Naive B cell (primary cell): Measurements from ENCODE around the gene WAS. TPM values are rescaled to one million over a fixed set of nuclear protein-coding genes. Genes with fewer than 3 reads are reported as not detected.
A peak's percentile ranks its signal among the peaks of the same experiment; 100 is the strongest.
"Not testable (repeated sequence)": the region's sequence is repeated elsewhere in the genome, so short reads cannot be mapped to it uniquely, and the experiment has no call there.

Source experiments
- ATAC-seq, 2 donors: fragments of 150-1000 bp; cut with Tn5 transposase; 2 replicates each; pipeline ENCODE4 v1.10.0; 2021; ENCODE audit warnings: low read depth in 2 of 2, mild to moderate bottlenecking in 2 of 2, moderate library complexity in 2 of 2
- DNase-seq: peaks from one replicate; pipeline ENCODE4 v3.0.0; 2022
- H3K27ac Mint-ChIP-seq, 6 donors: one replicate each; pipeline ENCODE4 v1.8.0; 2020 to 2022; ENCODE audit warnings: mild to moderate bottlenecking in 6 of 6, mixed read lengths in 6 of 6, moderate library complexity in 5 of 6, inconsistent platforms in 2 of 6
- H3K27me3 Mint-ChIP-seq, 3 donors: one replicate each; pipeline ENCODE4 v1.8.0; 2021 to 2022; ENCODE audit warnings: mixed read lengths in 3 of 3, mild to moderate bottlenecking in 1 of 3
- H3K36me3 Mint-ChIP-seq, 2 donors: one replicate each; pipeline ENCODE4 v1.8.0; 2020 to 2022; ENCODE audit warnings: mixed read lengths in 2 of 2, inconsistent platforms in 1 of 2, mild to moderate bottlenecking in 1 of 2
- H3K4me1 Mint-ChIP-seq, 3 donors: one replicate each; pipeline ENCODE4 v1.8.0; 2020 to 2022; ENCODE audit warnings: mixed read lengths in 3 of 3, inconsistent platforms in 1 of 3, mild to moderate bottlenecking in 1 of 3, moderate library complexity in 1 of 3
- H3K4me3 Mint-ChIP-seq, 8 donors: one replicate each; pipeline ENCODE4 v1.8.0; 2020 to 2022; ENCODE audit warnings: mild to moderate bottlenecking in 8 of 8, mixed read lengths in 8 of 8, moderate library complexity in 8 of 8, inconsistent platforms in 2 of 8
- H3K9me3 Mint-ChIP-seq, 7 donors: one replicate each; pipeline ENCODE4 v1.8.0; 2020 to 2022; ENCODE audit warnings: mixed read lengths in 7 of 7, mild to moderate bottlenecking in 5 of 7, inconsistent platforms in 2 of 7, moderate library complexity in 1 of 7
- polyA plus RNA-seq, 6 donors: library from polyadenylated mRNA; unstranded; fragments of 300-500 nt; fragmentation: Illumina TruSeq; gene quantifications; one replicate each; pipeline ENCODE4 v1.2.3, GENCODE V29; 2021; ENCODE audit warnings: low read depth in 6 of 6

The WAS gene
- 10 to 100 TPM; 12.7 to 27.8 (median 19.4) TPM for polyA plus RNA-seq

DNA sequence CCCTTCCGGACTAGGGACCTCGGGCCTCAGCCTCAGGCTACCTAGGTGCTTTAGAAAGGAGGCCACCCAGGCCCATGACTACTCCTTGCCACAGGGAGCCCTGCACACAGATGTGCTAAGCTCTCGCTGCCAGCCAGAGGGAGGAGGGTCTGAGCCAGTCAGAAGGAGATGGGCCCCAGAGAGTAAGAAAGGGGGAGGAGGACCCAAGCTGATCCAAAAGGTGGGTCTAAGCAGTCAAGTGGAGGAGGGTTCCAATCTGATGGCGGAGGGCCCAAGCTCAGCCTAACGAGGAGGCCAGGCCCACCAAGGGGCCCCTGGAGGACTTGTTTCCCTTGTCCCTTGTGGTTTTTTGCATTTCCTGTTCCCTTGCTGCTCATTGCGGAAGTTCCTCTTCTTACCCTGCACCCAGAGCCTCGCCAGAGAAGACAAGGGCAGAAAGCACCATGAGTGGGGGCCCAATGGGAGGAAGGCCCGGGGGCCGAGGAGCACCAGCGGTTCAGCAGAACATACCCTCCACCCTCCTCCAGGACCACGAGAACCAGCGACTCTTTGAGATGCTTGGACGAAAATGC is at the start of gene WAS:
TSS of gene WAS (plus strand) at position 389 of the 572 bp plus-strand sequence. CDS start at position 444, 55 bp downstream.
- Mint-ChIP-seq H3K27me3 (no peaks in the 10 kb centered on the region), H3K9me3 (peaks cover 0 to 4% (median 0%) of the 10 kb centered on the region in 7 donors), H3K4me3 (peak within 1 kb of the TSS; percentile 87 to 98 (median 94)), H3K36me3 (peaks cover 0 to 22% of the 10 kb centered on the region in 2 donors), H3K27ac (peak within 1 kb of the TSS; percentile 87 to 98 (median 92)), H3K4me1 (peaks cover 48 to 57% (median 51%) of the 10 kb centered on the region in 3 donors)
- DNase-seq (peak; percentile 54), ATAC-seq (peak; percentile 91 to 93)

DNA sequence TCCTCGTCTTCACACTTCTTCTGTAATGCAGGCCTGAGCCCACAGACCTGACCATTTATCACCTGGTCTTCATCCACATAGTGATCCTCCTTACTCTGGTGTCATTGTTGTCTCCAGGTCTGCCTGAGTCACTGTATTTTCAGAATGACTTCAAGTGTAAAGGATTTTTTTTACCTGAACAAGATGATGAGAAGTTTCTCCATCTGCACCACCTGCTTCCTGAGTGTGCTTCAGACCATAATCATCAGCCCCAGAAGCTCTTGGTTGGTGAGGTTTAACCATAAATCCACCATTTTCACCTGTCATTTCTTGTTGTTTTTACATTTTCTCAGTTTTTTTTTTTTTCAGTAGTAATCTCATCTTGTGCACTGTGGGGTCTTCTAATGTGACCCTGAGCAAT is 47.3 kb upstream of the WAS start:
- no peak overlapping the region for H3K4me3 Mint-ChIP-seq
- H3K4me1 Mint-ChIP-seq = peaks cover 0 to 7% (median 0%) of the 10 kb centered on the region in 3 donors
- H3K9me3 Mint-ChIP-seq = no peaks in the 10 kb centered on the region
- DNase-seq (no peak), ATAC-seq (no peak)
- H3K36me3 Mint-ChIP-seq = no peaks in the 10 kb centered on the region
- H3K27ac Mint-ChIP-seq = peak overlapping the region in 1 of 6 donors; percentile 68
- no peaks in the 10 kb centered on the region for H3K27me3 Mint-ChIP-seq

DNA sequence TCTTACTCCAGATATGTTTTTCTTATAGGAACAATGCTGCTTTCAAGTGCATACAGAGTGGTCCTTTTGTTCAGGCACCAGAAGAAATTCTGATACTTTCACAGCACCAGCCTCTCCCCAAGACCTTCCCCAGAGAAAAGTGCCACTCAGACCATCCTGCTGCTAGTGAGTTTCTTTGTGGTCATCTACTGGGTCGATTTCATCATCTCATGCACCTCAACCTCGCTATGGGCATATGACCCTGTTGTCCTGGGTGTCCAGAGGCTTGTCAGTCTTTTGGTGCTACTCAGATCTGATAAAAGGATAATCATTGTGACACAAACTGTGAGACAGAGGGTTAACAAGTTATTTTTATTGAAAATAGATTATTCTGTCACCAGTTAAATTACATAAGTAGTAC is 46.8 kb upstream of the WAS start:
- Mint-ChIP-seq H3K27me3 (no peaks in the 10 kb centered on the region), H3K4me1 (peaks cover 0 to 2% (median 0%) of the 10 kb centered on the region in 3 donors), H3K4me3 (no peak overlapping the region), H3K36me3 (no peaks in the 10 kb centered on the region), H3K9me3 (no peaks in the 10 kb centered on the region), H3K27ac (peak overlapping the region in 3 of 6 donors; percentile 9 to 74 (median 68))
- ATAC-seq = no peak
- DNase-seq = no peak

DNA sequence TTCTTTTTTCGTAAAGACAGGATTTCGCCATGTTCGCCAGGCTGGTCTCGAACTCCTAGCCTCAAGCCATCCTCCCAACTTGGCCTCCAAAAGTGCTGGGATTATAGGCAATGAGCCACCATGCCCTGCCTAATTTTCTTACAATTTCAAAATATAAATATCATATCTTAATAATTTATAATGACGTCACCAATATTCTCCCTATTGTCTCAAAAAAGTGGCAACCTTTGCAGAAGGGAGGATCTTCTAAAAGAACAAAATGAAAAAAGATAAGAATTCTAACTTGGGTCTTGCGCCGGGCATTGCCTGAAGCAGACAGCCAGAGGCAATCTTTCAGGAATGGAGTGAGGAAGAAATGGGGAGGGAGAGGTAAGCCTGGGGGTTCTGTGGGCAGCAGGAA is 37.9 kb upstream of the WAS start:
- no peaks in the 10 kb centered on the region for H3K36me3 Mint-ChIP-seq
- H3K27me3 Mint-ChIP-seq = no peaks in the 10 kb centered on the region
- no peak for DNase-seq
- no peaks in the 10 kb centered on the region for H3K9me3 Mint-ChIP-seq
- H3K4me1 Mint-ChIP-seq = no peaks in the 10 kb centered on the region
- H3K4me3 Mint-ChIP-seq = no peak overlapping the region
- H3K27ac Mint-ChIP-seq = no peak overlapping the region
- no peak for ATAC-seq

DNA sequence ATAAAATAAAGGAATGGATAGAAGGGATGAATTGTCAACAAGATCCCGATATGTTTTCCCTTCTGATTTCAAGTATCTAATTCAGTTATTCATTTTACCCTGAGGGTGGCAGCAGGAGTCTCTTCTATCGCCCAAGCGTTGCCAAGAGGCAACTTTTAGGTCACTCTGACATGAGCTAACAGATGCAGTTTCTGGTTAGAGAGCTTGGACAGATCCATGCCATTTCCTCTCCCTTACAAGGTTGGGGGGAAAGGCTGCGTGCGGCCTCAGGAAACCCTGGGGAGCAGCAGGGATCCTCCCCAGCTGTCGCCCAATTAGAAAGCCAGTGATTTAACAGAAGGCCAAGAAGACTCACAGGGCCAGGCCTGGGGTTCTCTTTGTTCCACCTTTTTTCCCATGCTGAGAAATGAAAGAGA is 35.3 kb upstream of the WAS start:
- Mint-ChIP-seq H3K36me3 (no peaks in the 10 kb centered on the region), H3K4me3 (no peak overlapping the region), H3K27ac (no peak overlapping the region), H3K27me3 (no peaks in the 10 kb centered on the region), H3K9me3 (peaks cover 0 to 2% (median 0%) of the 10 kb centered on the region in 7 donors), H3K4me1 (no peaks in the 10 kb centered on the region)
- ATAC-seq (peak; percentile 75 to 79), DNase-seq (peak; percentile 27)

DNA sequence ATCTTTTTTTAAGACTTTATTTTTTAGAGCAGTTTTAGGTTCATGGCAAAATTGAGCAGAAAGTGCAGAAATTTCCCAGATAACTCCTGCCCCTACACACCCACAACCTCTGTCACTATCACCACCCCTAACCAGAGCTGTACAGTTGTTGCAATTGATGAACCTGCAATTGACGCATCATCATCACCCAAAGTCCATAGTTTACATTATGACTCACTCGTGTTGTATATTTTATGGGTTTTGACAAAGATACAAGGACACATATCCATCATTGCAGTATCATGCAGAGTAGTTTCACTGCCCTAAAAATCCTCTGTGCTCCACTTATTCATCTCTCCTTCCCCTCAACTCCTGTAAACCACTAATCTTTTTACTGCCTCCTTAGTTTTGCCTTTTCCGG is 34.5 kb upstream of the WAS start:
- Mint-ChIP-seq H3K27ac (peak overlapping the region in 1 of 6 donors; percentile 10), H3K4me3 (no peak overlapping the region), H3K9me3 (peaks cover 0 to 2% (median 0%) of the 10 kb centered on the region in 7 donors), H3K4me1 (no peaks in the 10 kb centered on the region), H3K27me3 (peaks cover 0 to 6% (median 4%) of the 10 kb centered on the region in 3 donors), H3K36me3 (no peaks in the 10 kb centered on the region)
- ATAC-seq (no peak), DNase-seq (no peak)

DNA sequence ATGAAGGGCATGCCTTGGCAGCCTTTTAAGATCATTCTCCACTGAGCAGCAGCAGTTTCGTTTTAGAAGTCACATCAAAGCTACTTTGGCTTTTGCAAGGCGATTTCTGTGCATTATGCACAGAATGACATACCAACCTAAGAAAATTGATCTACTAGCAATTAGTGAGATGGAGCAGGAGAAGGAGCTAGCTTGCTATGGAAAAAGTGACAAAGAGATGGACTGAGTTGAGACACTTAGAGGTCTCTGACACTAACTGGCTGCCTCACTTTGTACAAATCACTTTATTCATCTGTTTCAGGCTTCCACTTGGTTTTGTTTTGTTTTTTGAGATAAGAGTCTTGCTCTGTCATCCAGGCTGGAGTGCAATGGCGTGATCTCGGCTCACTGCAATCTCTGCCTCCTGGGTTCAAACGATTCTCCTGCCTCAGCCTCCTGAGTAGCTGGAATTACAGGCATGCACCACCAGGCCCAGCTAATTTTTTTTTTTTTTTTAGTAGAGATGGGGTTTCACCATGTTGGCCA is 31.5 kb upstream of the WAS start:
- peaks cover 0 to 17% (median 6%) of the 10 kb centered on the region in 3 donors for H3K27me3 Mint-ChIP-seq
- H3K4me3 Mint-ChIP-seq, H3K36me3 Mint-ChIP-seq, ATAC-seq, DNase-seq, H3K27ac Mint-ChIP-seq, H3K4me1 Mint-ChIP-seq, H3K9me3 Mint-ChIP-seq: not testable (repeated sequence)

DNA sequence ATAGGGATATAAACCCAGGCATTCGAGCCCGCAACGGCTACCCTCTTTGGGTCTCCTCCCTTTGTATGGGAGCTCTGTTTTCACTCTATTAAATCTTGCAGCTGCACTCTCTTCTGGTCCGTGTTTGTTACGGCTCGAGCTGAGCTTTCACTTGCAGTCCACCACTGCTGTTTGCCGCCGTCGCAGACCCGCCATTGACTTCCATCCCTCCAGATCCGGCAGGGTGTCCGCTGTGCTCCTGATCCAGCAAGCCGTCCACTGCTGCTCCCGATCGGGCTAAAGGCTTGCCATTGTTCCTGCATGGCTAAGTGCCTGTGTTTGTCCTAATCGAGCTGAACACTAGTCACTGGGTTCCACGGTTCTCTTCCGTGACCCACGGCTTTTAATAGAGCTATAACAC is 28.9 kb upstream of the WAS start:
- not testable (repeated sequence) for DNase-seq, H3K4me3 Mint-ChIP-seq, H3K4me1 Mint-ChIP-seq, H3K36me3 Mint-ChIP-seq, H3K9me3 Mint-ChIP-seq, H3K27ac Mint-ChIP-seq, ATAC-seq
- H3K27me3 Mint-ChIP-seq = peaks cover 0 to 17% (median 6%) of the 10 kb centered on the region in 3 donors

GRCh38 chrX:48659686-48660085 is 23.9 kb upstream of the WAS start:
- H3K27me3 Mint-ChIP-seq, H3K27ac Mint-ChIP-seq, H3K36me3 Mint-ChIP-seq, ATAC-seq, H3K9me3 Mint-ChIP-seq, H3K4me1 Mint-ChIP-seq, DNase-seq, H3K4me3 Mint-ChIP-seq: not testable (repeated sequence)

- Mint-ChIP-seq H3K4me3 (no peak overlapping the region), H3K27me3 (no peaks in the 10 kb centered on the region), H3K9me3 (peaks cover 0 to 4% (median 0%) of the 10 kb centered on the region in 7 donors), H3K27ac (no peak overlapping the region), H3K36me3 (no peaks in the 10 kb centered on the region), H3K4me1 (peaks cover 0 to 5% (median 3%) of the 10 kb centered on the region in 3 donors)
- ATAC-seq (no peak), DNase-seq (no peak)
Observed at GRCh38 chrX:48663241-48663640, 20.4 kb upstream of the WAS start.

- Mint-ChIP-seq H3K36me3 (no peaks in the 10 kb centered on the region), H3K27ac (no peak overlapping the region), H3K4me1 (peaks cover 0 to 5% (median 3%) of the 10 kb centered on the region in 3 donors), H3K9me3 (peaks cover 0 to 4% (median 0%) of the 10 kb centered on the region in 7 donors), H3K4me3 (no peak overlapping the region), H3K27me3 (no peaks in the 10 kb centered on the region)
- DNase-seq = no peak
- no peak for ATAC-seq
Observed at GRCh38 chrX:48664156-48664555, 19.4 kb upstream of the WAS start.

GRCh38 chrX:48665991-48666390 is 17.6 kb upstream of the WAS start:
- ATAC-seq (no peak), DNase-seq (no peak)
- H3K4me1 Mint-ChIP-seq = peaks cover 0 to 3% (median 3%) of the 10 kb centered on the region in 3 donors
- H3K27me3 Mint-ChIP-seq = no peaks in the 10 kb centered on the region
- H3K27ac Mint-ChIP-seq = no peak overlapping the region
- H3K4me3 Mint-ChIP-seq = no peak overlapping the region
- no peaks in the 10 kb centered on the region for H3K36me3 Mint-ChIP-seq
- H3K9me3 Mint-ChIP-seq = peaks cover 0 to 4% (median 0%) of the 10 kb centered on the region in 7 donors

DNA sequence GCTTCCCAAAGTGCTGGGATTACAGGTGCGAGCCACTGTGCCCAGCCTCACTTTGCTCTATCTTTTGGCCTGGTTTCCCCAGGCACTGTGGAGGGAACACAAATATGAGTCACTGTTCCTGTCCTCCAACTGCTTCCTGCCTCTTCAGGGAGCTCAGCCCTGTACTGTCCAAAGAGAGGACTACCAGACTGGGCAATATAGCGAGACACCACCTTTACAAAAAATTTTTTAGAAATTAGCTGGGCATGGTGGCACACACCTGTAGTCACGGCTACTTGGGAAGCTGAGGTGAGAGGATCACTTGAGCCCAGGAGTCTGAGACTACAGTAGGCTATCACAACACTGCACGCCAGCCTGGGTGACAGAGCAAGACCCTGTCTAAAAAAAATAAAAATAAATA is 16.9 kb upstream of the WAS start:
- Mint-ChIP-seq H3K36me3 (no peaks in the 10 kb centered on the region), H3K9me3 (no peaks in the 10 kb centered on the region), H3K27me3 (no peaks in the 10 kb centered on the region), H3K4me1 (no peaks in the 10 kb centered on the region), H3K27ac (no peak overlapping the region), H3K4me3 (no peak overlapping the region)
- DNase-seq = no peak
- ATAC-seq = no peak

DNA sequence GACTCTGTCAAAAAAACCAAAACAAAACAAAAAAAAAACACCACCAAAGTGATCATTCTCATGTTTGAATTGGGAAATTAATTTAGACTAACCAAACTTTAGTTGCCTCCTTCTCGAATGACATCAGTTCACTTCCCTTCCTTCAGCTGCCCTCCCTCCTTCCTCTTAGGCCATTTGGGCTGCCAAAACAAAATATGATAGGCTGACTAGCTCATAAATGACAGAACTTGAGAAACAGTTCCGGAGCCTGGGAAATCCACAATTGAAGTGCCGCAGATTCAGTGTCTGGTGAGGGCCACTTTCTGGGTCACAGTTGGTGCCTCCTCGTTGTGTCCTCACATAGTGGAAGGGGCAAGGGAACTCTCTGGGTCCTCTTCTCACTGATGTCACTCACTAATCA is 16.1 kb upstream of the WAS start:
- no peak overlapping the region for H3K4me3 Mint-ChIP-seq
- ATAC-seq (no peak), DNase-seq (no peak)
- H3K36me3 Mint-ChIP-seq = no peaks in the 10 kb centered on the region
- no peak overlapping the region for H3K27ac Mint-ChIP-seq
- no peaks in the 10 kb centered on the region for H3K27me3 Mint-ChIP-seq
- peaks cover 0 to 1% (median 0%) of the 10 kb centered on the region in 7 donors for H3K9me3 Mint-ChIP-seq
- no peaks in the 10 kb centered on the region for H3K4me1 Mint-ChIP-seq
